Measurements from ENCODE around the gene MUC5B. TPM values are rescaled to one million over a fixed set of nuclear protein-coding genes. Genes with fewer than 3 reads are reported as not detected.
A peak's percentile ranks its signal among the peaks of the same experiment; 100 is the strongest.

Gene MUC5B
- total RNA-seq, 1 donor from 2014 or later, result not detected

- TF ChIP-seq CTCF (IDR thresholded peaks at IDR 0.05; ENCODE audit: unreplicated experiment), result no peak
- H3K4me1 Mint-ChIP-seq, result peaks cover 16% of the 10 kb centered on the region
- H3K27ac Mint-ChIP-seq, result no peak overlapping the region
- no peaks in the 10 kb centered on the region for H3K27me3 Mint-ChIP-seq (ENCODE audit: low read depth)
- DNase-seq (ENCODE audit: low spot score in 2 of 2, unreplicated experiment in 2 of 2), result peak in 1 of 2 experiments; percentile 24
- no peaks in the 10 kb centered on the region for H3K9me3 Mint-ChIP-seq
- H3K4me3 Mint-ChIP-seq, result no peak overlapping the region
- peaks cover 3% of the 10 kb centered on the region for H3K36me3 Mint-ChIP-seq
Measured at GRCh38 chr11:1301220-1302000, 78.5 kb downstream of the MUC5B start.

GRCh38 chr11:1302041-1302460, 79.2 kb downstream of the MUC5B start:
- H3K4me1 Mint-ChIP-seq, result peaks cover 16% of the 10 kb centered on the region
- H3K27me3 Mint-ChIP-seq (ENCODE audit: low read depth), result no peaks in the 10 kb centered on the region
- no peak overlapping the region for H3K4me3 Mint-ChIP-seq
- no peak for TF ChIP-seq CTCF (IDR thresholded peaks at IDR 0.05; ENCODE audit: unreplicated experiment)
- DNase-seq (ENCODE audit: low spot score in 2 of 2, unreplicated experiment in 2 of 2), result peak in 1 of 2 experiments; percentile 26
- H3K9me3 Mint-ChIP-seq, result no peaks in the 10 kb centered on the region
- H3K27ac Mint-ChIP-seq, result no peak overlapping the region
- peaks cover 3% of the 10 kb centered on the region for H3K36me3 Mint-ChIP-seq

GRCh38 chr11:1302461-1303125, 79.7 kb downstream of the MUC5B start:
- DNase-seq (ENCODE audit: low spot score in 2 of 2, unreplicated experiment in 2 of 2), result peak in 1 of 2 experiments; percentile 24
- Mint-ChIP-seq H3K27me3 (ENCODE audit: low read depth) (no peaks in the 10 kb centered on the region), H3K4me3 (no peak overlapping the region), H3K27ac (no peak overlapping the region), H3K4me1 (peaks cover 16% of the 10 kb centered on the region), H3K9me3 (no peaks in the 10 kb centered on the region), H3K36me3 (peaks cover 3% of the 10 kb centered on the region)
- no peak for TF ChIP-seq CTCF (IDR thresholded peaks at IDR 0.05; ENCODE audit: unreplicated experiment)

- H3K9me3 Mint-ChIP-seq, result no peaks in the 10 kb centered on the region
- H3K27me3 Mint-ChIP-seq (ENCODE audit: low read depth), result no peaks in the 10 kb centered on the region
- H3K4me1 Mint-ChIP-seq, result peaks cover 20% of the 10 kb centered on the region
- H3K4me3 Mint-ChIP-seq, result no peak overlapping the region
- TF ChIP-seq CTCF (IDR thresholded peaks at IDR 0.05; ENCODE audit: unreplicated experiment), result no peak
- DNase-seq (ENCODE audit: low spot score in 2 of 2, unreplicated experiment in 2 of 2), result peak in 1 of 2 experiments; percentile 32
- H3K27ac Mint-ChIP-seq, result no peak overlapping the region
- peaks cover 3% of the 10 kb centered on the region for H3K36me3 Mint-ChIP-seq
Measured at GRCh38 chr11:1303126-1303821, 80.4 kb downstream of the MUC5B start.

GRCh38 chr11:1303973-1304372, 81.1 kb downstream of the MUC5B start:
- H3K27ac Mint-ChIP-seq, result no peak overlapping the region
- no peaks in the 10 kb centered on the region for H3K9me3 Mint-ChIP-seq
- peaks cover 18% of the 10 kb centered on the region for H3K4me1 Mint-ChIP-seq
- H3K27me3 Mint-ChIP-seq (ENCODE audit: low read depth), result no peaks in the 10 kb centered on the region
- no peak overlapping the region for H3K4me3 Mint-ChIP-seq
- TF ChIP-seq CTCF (IDR thresholded peaks at IDR 0.05; ENCODE audit: unreplicated experiment), result no peak
- peaks cover 3% of the 10 kb centered on the region for H3K36me3 Mint-ChIP-seq
- DNase-seq (ENCODE audit: low spot score in 2 of 2, unreplicated experiment in 2 of 2), result peak in 1 of 2 experiments; percentile 29

All from mesothelial cell of epicardium (in vitro differentiated cells).